GM21360 (cell line): ENCODE results near the gene ZNF888.
"Not testable (repeated sequence)": the region's sequence is repeated elsewhere in the genome, so short reads cannot be mapped to it uniquely, and the experiment has no call there.

Experiments used
- ATAC-seq: cut with Tn5 transposase; IDR thresholded peaks from one replicate; pipeline ENCODE4 v1.9.1; 2021; ENCODE audit warnings: mild to moderate bottlenecking, moderate library complexity; ENCODE audit not compliant: unreplicated experiment

Gene ZNF888

DNA sequence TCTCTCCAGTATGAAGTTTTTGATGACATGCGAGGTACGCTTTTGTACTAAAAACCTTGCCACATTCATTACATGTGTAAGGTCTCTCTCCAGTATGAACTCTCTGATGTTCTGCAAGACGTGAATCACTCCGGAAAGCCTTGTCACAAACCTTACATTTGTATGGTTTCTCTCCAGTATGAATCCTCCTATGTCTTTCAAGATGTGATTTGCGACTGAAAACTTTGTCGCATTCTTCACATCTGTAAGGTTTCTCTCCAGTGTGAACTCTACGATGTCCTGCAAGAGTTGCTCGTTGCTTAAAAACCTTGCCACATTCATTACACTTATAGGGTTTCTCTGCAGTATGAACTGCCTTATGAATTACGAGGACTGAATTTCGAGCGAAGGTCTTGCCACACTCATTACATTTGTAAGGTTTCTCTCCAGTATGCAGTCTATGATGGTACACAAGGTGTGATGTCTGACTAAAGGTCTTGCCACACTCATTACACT is 42.3 kb downstream of the ZNF888 start:
- no peak for ATAC-seq

DNA sequence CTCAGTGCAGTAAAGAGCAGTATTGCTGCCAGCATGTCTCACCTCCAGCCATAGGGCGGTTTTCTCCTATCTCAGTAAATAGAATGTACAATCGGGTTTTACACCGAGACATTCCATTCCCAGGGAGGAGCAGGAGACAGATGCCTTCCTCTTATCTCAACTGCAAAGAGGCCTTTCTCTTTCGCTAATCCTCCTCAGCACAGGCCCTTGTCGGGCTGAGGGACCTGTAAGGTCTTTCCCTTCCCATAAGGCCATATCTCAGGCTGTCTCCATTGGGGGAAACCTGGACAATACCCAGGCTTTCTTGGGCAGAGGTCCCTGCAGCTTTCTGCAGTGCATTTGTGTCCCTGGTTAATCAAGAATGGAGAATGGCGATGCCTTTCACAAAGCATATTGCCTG is 50.2 kb downstream of the ZNF888 start:
- not testable (repeated sequence) for ATAC-seq

DNA sequence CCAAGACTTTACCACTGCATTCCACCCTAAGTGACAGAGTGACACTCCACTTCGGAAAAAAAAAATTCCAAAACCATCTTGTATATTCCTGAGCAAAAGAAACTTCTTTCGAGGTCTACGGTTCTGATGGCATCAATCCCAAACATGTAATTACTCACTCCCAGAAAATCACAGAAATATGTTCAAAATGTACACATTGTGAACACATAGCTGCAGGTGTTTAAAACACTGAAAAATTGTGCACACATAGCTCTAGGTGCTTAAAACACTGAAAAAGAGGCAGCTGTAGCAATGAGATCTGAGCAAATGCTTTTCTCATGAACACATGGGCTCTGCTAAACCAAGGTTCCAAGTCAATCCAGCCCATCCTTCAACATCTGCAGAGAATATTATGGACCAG is 51.8 kb downstream of the ZNF888 start:
- ATAC-seq = no peak

DNA sequence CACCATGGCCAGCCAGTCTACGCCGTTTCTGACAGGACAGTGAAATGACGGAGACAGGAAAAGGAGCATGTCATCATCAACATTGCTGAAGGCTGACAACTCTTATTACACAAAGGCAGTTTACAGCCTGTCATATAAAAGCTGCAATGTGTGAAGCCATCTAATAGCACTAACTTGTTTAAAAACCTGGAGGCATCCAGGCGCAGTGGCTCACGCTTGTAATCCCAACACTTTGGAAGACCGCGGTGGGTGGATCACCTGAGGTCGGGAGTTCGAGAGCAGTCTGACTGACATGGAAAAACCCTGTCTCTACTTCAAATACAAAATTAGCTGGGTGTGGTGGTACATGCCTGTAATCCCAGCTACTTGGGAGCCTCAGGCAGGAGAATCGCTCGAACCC is 55.2 kb downstream of the ZNF888 start:
- not testable (repeated sequence) for ATAC-seq

- peak; percentile 95 for ATAC-seq
These were observed 65.6 kb downstream of the ZNF888 start, which contains the start of gene ZNF468 for GRCh38 chr19:52857378-52858191. Gene ZNF468 (minus strand): TSS chr19:52857619. CDS start chr19:52854272, 3,347 bp downstream.

GRCh38 chr19:52856540-52857377 is 66.5 kb downstream of the ZNF888 start:
- ATAC-seq = peak; percentile 16
